HG03432 (cell line): ENCODE results near the gene TTC31.

ENCODE experiments used
- ATAC-seq: cut with Tn5 transposase; IDR thresholded peaks from one replicate; pipeline ENCODE4 v1.9.1; 2021; ENCODE audit warnings: mild to moderate bottlenecking, moderate library complexity; ENCODE audit not compliant: unreplicated experiment

TTC31 gene

GRCh38 chr2:74503506-74504475, 20.9 kb downstream of the TTC31 start:
- no peak for ATAC-seq

- ATAC-seq = no peak
Measured at GRCh38 chr2:74504591-74504990, 21.7 kb downstream of the TTC31 start.

- no peak for ATAC-seq
Measured at GRCh38 chr2:74505448-74506246, 22.8 kb downstream of the TTC31 start.

GRCh38 chr2:74507145-74507925, 24.5 kb downstream of the TTC31 start, which contains the start of gene PCGF1:
TSS of gene PCGF1 (minus strand) at chr2:74507695. CDS start at chr2:74507668, 27 bp downstream.
- peak; percentile 85 for ATAC-seq

GRCh38 chr2:74507926-74508520, 25.1 kb downstream of the TTC31 start:
- peak; percentile 7 for ATAC-seq

- ATAC-seq = no peak
Measured at GRCh38 chr2:74510272-74510671, 27.4 kb downstream of the TTC31 start.

- ATAC-seq = no peak
Measured at GRCh38 chr2:74511104-74511989, 28.5 kb downstream of the TTC31 start.

- no peak for ATAC-seq
Measured at GRCh38 chr2:74512744-74513604, 30.1 kb downstream of the TTC31 start.

GRCh38 chr2:74513605-74514367, 30.9 kb downstream of the TTC31 start:
- ATAC-seq = no peak

GRCh38 chr2:74514368-74515270, 31.7 kb downstream of the TTC31 start, which contains the start of gene TLX2:
TSS of gene TLX2 (plus strand) at chr2:74514450. CDS start at chr2:74514807, 357 bp downstream.
- ATAC-seq = no peak

- no peak for ATAC-seq
Measured at GRCh38 chr2:74515271-74515980, 32.5 kb downstream of the TTC31 start.

- peak; percentile 76 for ATAC-seq
Measured at GRCh38 chr2:74515981-74516633, 33.2 kb downstream of the TTC31 start.

- no peak for ATAC-seq
Measured at GRCh38 chr2:74516650-74517049, 33.8 kb downstream of the TTC31 start.

- ATAC-seq = no peak
Measured at GRCh38 chr2:74522516-74522915, 39.6 kb downstream of the TTC31 start.

- no peak for ATAC-seq
Measured at GRCh38 chr2:74524005-74524404, 41.1 kb downstream of the TTC31 start.
